ENCODE measurements around the gene TPCN2.

TPCN2 gene

GRCh38 chr11:69152733-69153421 lies 104.1 kb downstream of the TPCN2 start:
- no peaks in the 10 kb centered on the region for H3K27me3 ChIP-seq (ENCODE audit: insufficient read depth, low read length)
- no peak overlapping the region for H2AFZ ChIP-seq (ENCODE audit: low read length, unreplicated experiment)

GRCh38 chr11:69153661-69154060 lies 104.9 kb downstream of the TPCN2 start:
- Histone ChIP-seq H3K27ac (ENCODE audit: low read depth, low read length) (no peak overlapping the region), H3K4me1 (ENCODE audit: control insufficient read depth, insufficient read depth, low read length, unreplicated experiment) (peaks cover 7% of the 10 kb centered on the region), H3K79me2 (ENCODE audit: control insufficient read depth, insufficient read depth, low read length, unreplicated experiment) (no peaks in the 10 kb centered on the region), H3K36me3 (ENCODE audit: insufficient read depth, low read length) (no peaks in the 10 kb centered on the region), H3K27me3 (ENCODE audit: insufficient read depth, low read length) (no peaks in the 10 kb centered on the region), H3K4me3 (ENCODE audit: low read depth, low read length) (no peak overlapping the region), H2AFZ (ENCODE audit: low read length, unreplicated experiment) (no peak overlapping the region)

More at GRCh38 chr11:69152733-69153421, 104.1 kb downstream of the TPCN2 start:
- Histone ChIP-seq H3K4me1 (ENCODE audit: control insufficient read depth, insufficient read depth, low read length, unreplicated experiment) (peaks cover 7% of the 10 kb centered on the region), H3K36me3 (ENCODE audit: insufficient read depth, low read length) (no peaks in the 10 kb centered on the region), H3K79me2 (ENCODE audit: control insufficient read depth, insufficient read depth, low read length, unreplicated experiment) (no peaks in the 10 kb centered on the region), H3K27ac (ENCODE audit: low read depth, low read length) (no peak overlapping the region), H3K4me3 (ENCODE audit: low read depth, low read length) (no peak overlapping the region)

GRCh38 chr11:69154211-69154913 lies 105.6 kb downstream of the TPCN2 start:
- Histone ChIP-seq H2AFZ (ENCODE audit: low read length, unreplicated experiment) (no peak overlapping the region), H3K4me1 (ENCODE audit: control insufficient read depth, insufficient read depth, low read length, unreplicated experiment) (peaks cover 7% of the 10 kb centered on the region), H3K27ac (ENCODE audit: low read depth, low read length) (no peak overlapping the region), H3K36me3 (ENCODE audit: insufficient read depth, low read length) (no peaks in the 10 kb centered on the region), H3K79me2 (ENCODE audit: control insufficient read depth, insufficient read depth, low read length, unreplicated experiment) (no peaks in the 10 kb centered on the region), H3K27me3 (ENCODE audit: insufficient read depth, low read length) (no peaks in the 10 kb centered on the region), H3K4me3 (ENCODE audit: low read depth, low read length) (no peak overlapping the region)

GRCh38 chr11:69154938-69155301 lies 106.2 kb downstream of the TPCN2 start:
- H3K27ac ChIP-seq (ENCODE audit: low read depth, low read length), result no peak overlapping the region
- H3K36me3 ChIP-seq (ENCODE audit: insufficient read depth, low read length), result no peaks in the 10 kb centered on the region
- no peaks in the 10 kb centered on the region for H3K27me3 ChIP-seq (ENCODE audit: insufficient read depth, low read length)
- no peak overlapping the region for H3K4me3 ChIP-seq (ENCODE audit: low read depth, low read length)
- H3K79me2 ChIP-seq (ENCODE audit: control insufficient read depth, insufficient read depth, low read length, unreplicated experiment), result no peaks in the 10 kb centered on the region
- H3K4me1 ChIP-seq (ENCODE audit: control insufficient read depth, insufficient read depth, low read length, unreplicated experiment), result peaks cover 7% of the 10 kb centered on the region
- no peak overlapping the region for H2AFZ ChIP-seq (ENCODE audit: low read length, unreplicated experiment)

- Histone ChIP-seq H3K4me1 (ENCODE audit: control insufficient read depth, insufficient read depth, low read length, unreplicated experiment) (peaks cover 7% of the 10 kb centered on the region), H3K36me3 (ENCODE audit: insufficient read depth, low read length) (no peaks in the 10 kb centered on the region), H3K27me3 (ENCODE audit: insufficient read depth, low read length) (no peaks in the 10 kb centered on the region), H3K79me2 (ENCODE audit: control insufficient read depth, insufficient read depth, low read length, unreplicated experiment) (no peaks in the 10 kb centered on the region), H2AFZ (ENCODE audit: low read length, unreplicated experiment) (no peak within 1 kb of the TSS), H3K27ac (ENCODE audit: low read depth, low read length) (no peak within 1 kb of the TSS), H3K4me3 (ENCODE audit: low read depth, low read length) (no peak within 1 kb of the TSS)
These were observed 106.8 kb downstream of the TPCN2 start, which contains the start of gene SMIM38 for GRCh38 chr11:69155302-69156234. Gene SMIM38, plus strand, starts transcription at chr11:69155935. Its CDS starts 1,912 bp downstream, at chr11:69157847.

- Histone ChIP-seq H3K27me3 (ENCODE audit: insufficient read depth, low read length) (no peaks in the 10 kb centered on the region), H3K4me3 (ENCODE audit: low read depth, low read length) (no peak overlapping the region), H3K4me1 (ENCODE audit: control insufficient read depth, insufficient read depth, low read length, unreplicated experiment) (peaks cover 7% of the 10 kb centered on the region), H3K36me3 (ENCODE audit: insufficient read depth, low read length) (no peaks in the 10 kb centered on the region), H2AFZ (ENCODE audit: low read length, unreplicated experiment) (no peak overlapping the region), H3K27ac (ENCODE audit: low read depth, low read length) (no peak overlapping the region), H3K79me2 (ENCODE audit: control insufficient read depth, insufficient read depth, low read length, unreplicated experiment) (no peaks in the 10 kb centered on the region)
These were observed 107.5 kb downstream of the TPCN2 start for GRCh38 chr11:69156235-69156639.

- H3K27me3 ChIP-seq (ENCODE audit: insufficient read depth, low read length), result no peaks in the 10 kb centered on the region
- H2AFZ ChIP-seq (ENCODE audit: low read length, unreplicated experiment), result no peak overlapping the region
- no peaks in the 10 kb centered on the region for H3K79me2 ChIP-seq (ENCODE audit: control insufficient read depth, insufficient read depth, low read length, unreplicated experiment)
- no peak overlapping the region for H3K27ac ChIP-seq (ENCODE audit: low read depth, low read length)
- peaks cover 7% of the 10 kb centered on the region for H3K4me1 ChIP-seq (ENCODE audit: control insufficient read depth, insufficient read depth, low read length, unreplicated experiment)
- no peaks in the 10 kb centered on the region for H3K36me3 ChIP-seq (ENCODE audit: insufficient read depth, low read length)
- no peak overlapping the region for H3K4me3 ChIP-seq (ENCODE audit: low read depth, low read length)
These were observed 108.0 kb downstream of the TPCN2 start for GRCh38 chr11:69156673-69157155.

GRCh38 chr11:69157156-69157821 lies 108.6 kb downstream of the TPCN2 start:
- Histone ChIP-seq H2AFZ (ENCODE audit: low read length, unreplicated experiment) (peak overlapping the region; percentile 33), H3K27ac (ENCODE audit: low read depth, low read length) (no peak overlapping the region), H3K36me3 (ENCODE audit: insufficient read depth, low read length) (no peaks in the 10 kb centered on the region), H3K79me2 (ENCODE audit: control insufficient read depth, insufficient read depth, low read length, unreplicated experiment) (no peaks in the 10 kb centered on the region), H3K27me3 (ENCODE audit: insufficient read depth, low read length) (no peaks in the 10 kb centered on the region), H3K4me1 (ENCODE audit: control insufficient read depth, insufficient read depth, low read length, unreplicated experiment) (peaks cover 7% of the 10 kb centered on the region), H3K4me3 (ENCODE audit: low read depth, low read length) (no peak overlapping the region)

- Histone ChIP-seq H3K79me2 (ENCODE audit: control insufficient read depth, insufficient read depth, low read length, unreplicated experiment) (no peaks in the 10 kb centered on the region), H2AFZ (ENCODE audit: low read length, unreplicated experiment) (no peak overlapping the region), H3K36me3 (ENCODE audit: insufficient read depth, low read length) (no peaks in the 10 kb centered on the region), H3K4me1 (ENCODE audit: control insufficient read depth, insufficient read depth, low read length, unreplicated experiment) (peaks cover 7% of the 10 kb centered on the region), H3K27me3 (ENCODE audit: insufficient read depth, low read length) (no peaks in the 10 kb centered on the region), H3K4me3 (ENCODE audit: low read depth, low read length) (no peak overlapping the region), H3K27ac (ENCODE audit: low read depth, low read length) (no peak overlapping the region)
These were observed 109.1 kb downstream of the TPCN2 start for GRCh38 chr11:69157822-69158231.
